GM18873 (cell line): ENCODE data around the gene AP3D1.
"Not testable (repeated sequence)": the region's sequence is repeated elsewhere in the genome, so short reads cannot be mapped to it uniquely, and the experiment has no call there.

Experiments used
- ATAC-seq: cut with Tn5 transposase; IDR thresholded peaks from one replicate; pipeline ENCODE4 v1.9.1; 2021; ENCODE audit warnings: mild to moderate bottlenecking, moderate library complexity, moderate number of reproducible peaks; ENCODE audit not compliant: unreplicated experiment, low FRiP score

AP3D1 gene

GRCh38 chr19:2157452-2157851, 6.1 kb upstream of the AP3D1 start:
- ATAC-seq: no peak

- no peak for ATAC-seq
These were observed 3.3 kb upstream of the AP3D1 start for GRCh38 chr19:2154587-2155075.

- peak; percentile 19 for ATAC-seq
These were observed 500 bp downstream of the AP3D1 start for GRCh38 chr19:2150794-2151338.

- no peak for ATAC-seq
These were observed 1.2 kb downstream of the AP3D1 start for GRCh38 chr19:2149980-2150793.

GRCh38 chr19:2148482-2149135, 2.8 kb downstream of the AP3D1 start:
- ATAC-seq: no peak

- no peak for ATAC-seq
These were observed 5.5 kb downstream of the AP3D1 start for GRCh38 chr19:2145831-2146241.

- no peak for ATAC-seq
These were observed 7.2 kb downstream of the AP3D1 start for GRCh38 chr19:2144190-2144589.

- ATAC-seq: no peak
These were observed 9.1 kb downstream of the AP3D1 start for GRCh38 chr19:2142173-2142829.

GRCh38 chr19:2140138-2140569, 11.2 kb downstream of the AP3D1 start:
- ATAC-seq: no peak

- ATAC-seq: no peak
These were observed 11.8 kb downstream of the AP3D1 start for GRCh38 chr19:2139385-2140137.

- ATAC-seq: no peak
These were observed 13.2 kb downstream of the AP3D1 start for GRCh38 chr19:2138061-2138728.

- no peak for ATAC-seq
These were observed 14.6 kb downstream of the AP3D1 start for GRCh38 chr19:2136796-2137195.

- no peak for ATAC-seq
These were observed 15.6 kb downstream of the AP3D1 start for GRCh38 chr19:2135474-2136402.

GRCh38 chr19:2132731-2133490, 18.5 kb downstream of the AP3D1 start:
- no peak for ATAC-seq

GRCh38 chr19:2132191-2132590, 19.2 kb downstream of the AP3D1 start:
- ATAC-seq: no peak

- ATAC-seq: not testable (repeated sequence)
These were observed 20.1 kb downstream of the AP3D1 start for GRCh38 chr19:2131012-2131975.
